Measurements from ENCODE around the gene CCDC87.
A peak's percentile ranks its signal among the peaks of the same experiment; 100 is the strongest.

The CCDC87 gene

GRCh38 chr11:66570850-66571180 is 22.0 kb downstream of the CCDC87 start:
- no peak for DNase-seq

GRCh38 chr11:66570079-66570849 is 22.6 kb downstream of the CCDC87 start:
- no peak for DNase-seq

- DNase-seq, result no peak
These were observed 23.8 kb downstream of the CCDC87 start for GRCh38 chr11:66569076-66569475.

GRCh38 chr11:66568124-66568916 is 24.5 kb downstream of the CCDC87 start, which contains the start of gene CTSF:
CTSF (minus strand) TSS chr11:66568606; CDS start chr11:66568486, 120 bp downstream.
- DNase-seq, result peak; percentile 60 to 73

- no peak for DNase-seq
These were observed 25.1 kb downstream of the CCDC87 start for GRCh38 chr11:66567787-66568123.

GRCh38 chr11:66566221-66566620 is 26.6 kb downstream of the CCDC87 start:
- no peak for DNase-seq

- no peak for DNase-seq
These were observed 27.9 kb downstream of the CCDC87 start for GRCh38 chr11:66564984-66565383.

- no peak for DNase-seq
These were observed 28.3 kb downstream of the CCDC87 start for GRCh38 chr11:66564538-66564937.

- DNase-seq, result no peak
These were observed 29.0 kb downstream of the CCDC87 start for GRCh38 chr11:66563832-66564231.

GRCh38 chr11:66562907-66563583 is 29.8 kb downstream of the CCDC87 start:
- no peak for DNase-seq

GRCh38 chr11:66562275-66562674 is 30.6 kb downstream of the CCDC87 start:
- no peak for DNase-seq

- DNase-seq, result no peak
These were observed 31.0 kb downstream of the CCDC87 start for GRCh38 chr11:66561975-66562248.

GRCh38 chr11:66561178-66561974 is 31.5 kb downstream of the CCDC87 start:
- DNase-seq, result no peak

GRCh38 chr11:66559866-66560676 is 32.8 kb downstream of the CCDC87 start:
- no peak for DNase-seq

- DNase-seq, result peak; percentile 37 to 42
These were observed 33.6 kb downstream of the CCDC87 start for GRCh38 chr11:66559142-66559865.

GRCh38 chr11:66557733-66558326 is 35.0 kb downstream of the CCDC87 start:
- DNase-seq, result no peak

- no peak for DNase-seq
These were observed 36.8 kb downstream of the CCDC87 start for GRCh38 chr11:66556086-66556485.

- DNase-seq, result no peak
These were observed 37.4 kb downstream of the CCDC87 start for GRCh38 chr11:66555416-66555815.

- no peak for DNase-seq
These were observed 38.3 kb downstream of the CCDC87 start for GRCh38 chr11:66554602-66555001.

GRCh38 chr11:66550887-66551286 is 42.0 kb downstream of the CCDC87 start:
- no peak for DNase-seq

- DNase-seq, result no peak
These were observed 43.2 kb downstream of the CCDC87 start for GRCh38 chr11:66549696-66550095.

Data from stimulated activated CD4-positive, alpha-beta T cell treated with anti-CD3 and anti-CD28 coated beads, Interleukin-4, amount 100 ng/mL, for 4 hours (primary cell).